ENCODE data around the gene SGTB.

The SGTB gene

GRCh38 chr5:65668696-65669095, 53.2 kb downstream of the SGTB start:
- Histone ChIP-seq H3K4me2 (ENCODE audit: low read depth, low read length, poor library complexity, severe bottlenecking) (no peak overlapping the region), H3F3A (ENCODE audit: low read depth) (no peaks in the 10 kb centered on the region), H4K20me1 (ENCODE audit: insufficient read depth, low read length, poor library complexity, severe bottlenecking) (no peaks in the 10 kb centered on the region), H3K36me3 (ENCODE audit: insufficient read depth, low read length) (peaks cover 25% of the 10 kb centered on the region; the same call in 1 of the 2 replicates), H3K4me1 (ENCODE audit: insufficient read depth, low read length, poor library complexity, severe bottlenecking) (peaks cover 4% of the 10 kb centered on the region), H2AFZ (ENCODE audit: low read length) (no peak overlapping the region), H3K79me2 (ENCODE audit: insufficient read depth, low read length) (no peaks in the 10 kb centered on the region), H3K9me3 (ENCODE audit: insufficient read depth, low read depth, low read length) (no peaks in the 10 kb centered on the region), H3K9me2 (replicated peaks; ENCODE audit: low read depth, low read length) (no peaks in the 10 kb centered on the region), H3K27me3 (ENCODE audit: insufficient read depth, low read length, poor library complexity, severe bottlenecking) (no peaks in the 10 kb centered on the region), H3K4me3 (ENCODE audit: low read length, poor library complexity, severe bottlenecking) (no peak overlapping the region), H3K9ac (ENCODE audit: low read depth, low read length, poor library complexity, severe bottlenecking) (no peak overlapping the region)
- TF ChIP-seq CTCF (conservative IDR thresholded peaks at IDR 0.05; ENCODE audit: low read length): no peak
- no peak for TF ChIP-seq EZH2phosphoT487 (IDR thresholded peaks at IDR 0.05; ENCODE audit: borderline replicate concordance)

GRCh38 chr5:65663804-65664521, 57.9 kb downstream of the SGTB start:
- Histone ChIP-seq H3K4me2 (ENCODE audit: low read depth, low read length, poor library complexity, severe bottlenecking) (no peak overlapping the region), H3K9ac (ENCODE audit: low read depth, low read length, poor library complexity, severe bottlenecking) (no peak overlapping the region), H3K4me1 (ENCODE audit: insufficient read depth, low read length, poor library complexity, severe bottlenecking) (peaks cover 4% of the 10 kb centered on the region), H3K27me3 (ENCODE audit: insufficient read depth, low read length, poor library complexity, severe bottlenecking) (no peaks in the 10 kb centered on the region), H3K36me3 (ENCODE audit: insufficient read depth, low read length) (peaks cover 14% of the 10 kb centered on the region; the same call in 1 of the 2 replicates), H4K20me1 (ENCODE audit: insufficient read depth, low read length, poor library complexity, severe bottlenecking) (no peaks in the 10 kb centered on the region), H3K4me3 (ENCODE audit: low read length, poor library complexity, severe bottlenecking) (no peak overlapping the region), H3K79me2 (ENCODE audit: insufficient read depth, low read length) (no peaks in the 10 kb centered on the region), H3K9me2 (replicated peaks; ENCODE audit: low read depth, low read length) (no peaks in the 10 kb centered on the region), H3F3A (ENCODE audit: low read depth) (no peaks in the 10 kb centered on the region), H3K9me3 (ENCODE audit: insufficient read depth, low read depth, low read length) (no peaks in the 10 kb centered on the region), H2AFZ (ENCODE audit: low read length) (no peak overlapping the region)
- no peak for TF ChIP-seq EZH2phosphoT487 (IDR thresholded peaks at IDR 0.05; ENCODE audit: borderline replicate concordance)
- no peak for TF ChIP-seq CTCF (conservative IDR thresholded peaks at IDR 0.05; ENCODE audit: low read length)

- Histone ChIP-seq H3K4me1 (ENCODE audit: insufficient read depth, low read length, poor library complexity, severe bottlenecking) (no peaks in the 10 kb centered on the region), H3K9ac (ENCODE audit: low read depth, low read length, poor library complexity, severe bottlenecking) (no peak overlapping the region), H3K4me2 (ENCODE audit: low read depth, low read length, poor library complexity, severe bottlenecking) (no peak overlapping the region), H3K36me3 (ENCODE audit: insufficient read depth, low read length) (no peaks in the 10 kb centered on the region), H3F3A (ENCODE audit: low read depth) (no peaks in the 10 kb centered on the region), H3K27me3 (ENCODE audit: insufficient read depth, low read length, poor library complexity, severe bottlenecking) (no peaks in the 10 kb centered on the region), H3K4me3 (ENCODE audit: low read length, poor library complexity, severe bottlenecking) (no peak overlapping the region), H3K9me2 (replicated peaks; ENCODE audit: low read depth, low read length) (no peaks in the 10 kb centered on the region), H4K20me1 (ENCODE audit: insufficient read depth, low read length, poor library complexity, severe bottlenecking) (no peaks in the 10 kb centered on the region), H3K9me3 (ENCODE audit: insufficient read depth, low read depth, low read length) (no peaks in the 10 kb centered on the region), H2AFZ (ENCODE audit: low read length) (no peak overlapping the region), H3K79me2 (ENCODE audit: insufficient read depth, low read length) (no peaks in the 10 kb centered on the region)
- TF ChIP-seq EZH2phosphoT487 (IDR thresholded peaks at IDR 0.05; ENCODE audit: borderline replicate concordance) (no peak), CTCF (conservative IDR thresholded peaks at IDR 0.05; ENCODE audit: low read length) (no peak)
These were observed 67.2 kb downstream of the SGTB start for GRCh38 chr5:65654713-65655112.
